HUES48 (cell line): ENCODE data around the gene CNTN5.

Source experiments
- H3K27ac ChIP-seq: one replicate; pipeline ENCODE4 v1.7.0; 2013; ENCODE audit warnings: low read depth, low read length, inconsistent platforms
- H3K27me3 ChIP-seq: 2 replicates; pipeline ENCODE4 v1.6.1; 2013; ENCODE audit warnings: mild to moderate bottlenecking, low read length; ENCODE audit not compliant: control insufficient read depth, insufficient read depth
- H3K36me3 ChIP-seq: 2 replicates; pipeline ENCODE4 v1.6.1; 2013; ENCODE audit warnings: low read length; ENCODE audit not compliant: control insufficient read depth, insufficient read depth
- H3K4me1 ChIP-seq: 2 replicates; pipeline ENCODE4 v1.6.1; 2013; ENCODE audit warnings: mild to moderate bottlenecking, low read length; ENCODE audit not compliant: control insufficient read depth, insufficient read depth
- H3K4me3 ChIP-seq: 2 replicates; pipeline ENCODE4 v1.5.1; 2013; ENCODE audit warnings: mild to moderate bottlenecking, low read depth, low read length
- H3K9ac ChIP-seq: 2 replicates; pipeline ENCODE4 v1.6.1; 2013; ENCODE audit warnings: mild to moderate bottlenecking, low read depth, low read length, moderate library complexity
- H3K9me3 ChIP-seq: 2 replicates; pipeline ENCODE4 v1.6.1; 2013; ENCODE audit warnings: low read length; ENCODE audit not compliant: control insufficient read depth, insufficient read depth

The CNTN5 gene

GRCh38 chr11:99327066-99327465, 306.3 kb downstream of the CNTN5 start:
- Histone ChIP-seq H3K27ac (no peak overlapping the region), H3K36me3 (no peaks in the 10 kb centered on the region), H3K4me3 (no peak overlapping the region), H3K9me3 (no peaks in the 10 kb centered on the region), H3K4me1 (peaks cover 11% of the 10 kb centered on the region; the same call in 1 of the 2 replicates), H3K27me3 (no peaks in the 10 kb centered on the region), H3K9ac (no peak overlapping the region)

GRCh38 chr11:99327527-99327926, 306.8 kb downstream of the CNTN5 start:
- H3K4me3 ChIP-seq: no peak overlapping the region
- no peak overlapping the region for H3K27ac ChIP-seq
- peaks cover 11% of the 10 kb centered on the region; the same call in 1 of the 2 replicates for H3K4me1 ChIP-seq
- H3K9me3 ChIP-seq: no peaks in the 10 kb centered on the region
- no peaks in the 10 kb centered on the region for H3K36me3 ChIP-seq
- H3K27me3 ChIP-seq: no peaks in the 10 kb centered on the region
- no peak overlapping the region for H3K9ac ChIP-seq

GRCh38 chr11:99333621-99334020, 312.9 kb downstream of the CNTN5 start:
- H3K9me3 ChIP-seq: no peaks in the 10 kb centered on the region
- H3K27ac ChIP-seq: no peak overlapping the region
- H3K4me3 ChIP-seq: no peak overlapping the region
- H3K4me1 ChIP-seq: no peaks in the 10 kb centered on the region
- no peaks in the 10 kb centered on the region for H3K36me3 ChIP-seq
- H3K27me3 ChIP-seq: no peaks in the 10 kb centered on the region
- H3K9ac ChIP-seq: no peak overlapping the region

- Histone ChIP-seq H3K4me3 (no peak overlapping the region), H3K27me3 (no peaks in the 10 kb centered on the region), H3K4me1 (no peaks in the 10 kb centered on the region), H3K9ac (no peak overlapping the region), H3K27ac (no peak overlapping the region), H3K36me3 (no peaks in the 10 kb centered on the region), H3K9me3 (no peaks in the 10 kb centered on the region)
Measured at GRCh38 chr11:99343117-99343516, 322.4 kb downstream of the CNTN5 start.

GRCh38 chr11:99349151-99349673, 328.5 kb downstream of the CNTN5 start:
- H3K9me3 ChIP-seq: no peaks in the 10 kb centered on the region
- no peaks in the 10 kb centered on the region for H3K27me3 ChIP-seq
- H3K27ac ChIP-seq: no peak overlapping the region
- no peak overlapping the region for H3K4me3 ChIP-seq
- H3K4me1 ChIP-seq: no peaks in the 10 kb centered on the region
- no peak overlapping the region for H3K9ac ChIP-seq
- H3K36me3 ChIP-seq: no peaks in the 10 kb centered on the region

- H3K27ac ChIP-seq: no peak overlapping the region
- no peaks in the 10 kb centered on the region for H3K36me3 ChIP-seq
- no peaks in the 10 kb centered on the region for H3K4me1 ChIP-seq
- no peak overlapping the region for H3K9ac ChIP-seq
- no peaks in the 10 kb centered on the region for H3K9me3 ChIP-seq
- H3K27me3 ChIP-seq: no peaks in the 10 kb centered on the region
- H3K4me3 ChIP-seq: no peak overlapping the region
Measured at GRCh38 chr11:99351624-99352023, 330.9 kb downstream of the CNTN5 start.

- Histone ChIP-seq H3K4me3 (no peak overlapping the region), H3K9ac (no peak overlapping the region), H3K4me1 (no peaks in the 10 kb centered on the region), H3K9me3 (no peaks in the 10 kb centered on the region), H3K36me3 (no peaks in the 10 kb centered on the region), H3K27ac (no peak overlapping the region), H3K27me3 (no peaks in the 10 kb centered on the region)
Measured at GRCh38 chr11:99352642-99353041, 331.9 kb downstream of the CNTN5 start.

- Histone ChIP-seq H3K4me3 (no peak overlapping the region), H3K27ac (no peak overlapping the region), H3K27me3 (no peaks in the 10 kb centered on the region), H3K9me3 (no peaks in the 10 kb centered on the region), H3K4me1 (peaks cover 7% of the 10 kb centered on the region; the same call in 1 of the 2 replicates), H3K9ac (no peak overlapping the region), H3K36me3 (no peaks in the 10 kb centered on the region)
Measured at GRCh38 chr11:99366546-99366945, 345.8 kb downstream of the CNTN5 start.

GRCh38 chr11:99368583-99368982, 347.8 kb downstream of the CNTN5 start:
- no peaks in the 10 kb centered on the region for H3K36me3 ChIP-seq
- peaks cover 7% of the 10 kb centered on the region; the same call in 1 of the 2 replicates for H3K4me1 ChIP-seq
- H3K4me3 ChIP-seq: no peak overlapping the region
- H3K9ac ChIP-seq: no peak overlapping the region
- no peaks in the 10 kb centered on the region for H3K27me3 ChIP-seq
- no peak overlapping the region for H3K27ac ChIP-seq
- no peaks in the 10 kb centered on the region for H3K9me3 ChIP-seq

- H3K9ac ChIP-seq: no peak overlapping the region
- H3K4me3 ChIP-seq: no peak overlapping the region
- peaks cover 7% of the 10 kb centered on the region; the same call in 1 of the 2 replicates for H3K4me1 ChIP-seq
- no peak overlapping the region for H3K27ac ChIP-seq
- H3K36me3 ChIP-seq: no peaks in the 10 kb centered on the region
- H3K9me3 ChIP-seq: no peaks in the 10 kb centered on the region
- no peaks in the 10 kb centered on the region for H3K27me3 ChIP-seq
Measured at GRCh38 chr11:99370549-99371216, 349.9 kb downstream of the CNTN5 start.

GRCh38 chr11:99371257-99371656, 350.5 kb downstream of the CNTN5 start:
- Histone ChIP-seq H3K4me1 (peaks cover 7% of the 10 kb centered on the region; the same call in 1 of the 2 replicates), H3K36me3 (no peaks in the 10 kb centered on the region), H3K27me3 (no peaks in the 10 kb centered on the region), H3K27ac (no peak overlapping the region), H3K9ac (no peak overlapping the region), H3K4me3 (no peak overlapping the region), H3K9me3 (no peaks in the 10 kb centered on the region)
